Type B pancreatic cell (in vitro differentiated cells): ENCODE data around the gene OLA1. TPM values are rescaled to one million over a fixed set of nuclear protein-coding genes. Genes with fewer than 3 reads are reported as not detected.

Experiments
- DNase-seq: peaks from one replicate; pipeline ENCODE4 v3.0.0; 2021; ENCODE audit warnings: mixed read lengths; ENCODE audit not compliant: unreplicated experiment; ENCODE audit errors: extremely low spot score
- H3K27ac Mint-ChIP-seq: 2 replicates; pipeline ENCODE4 v1.8.0; 2021; ENCODE audit warnings: mild to moderate bottlenecking, mixed read lengths
- H3K27me3 Mint-ChIP-seq: 2 replicates; pipeline ENCODE4 v1.8.0; 2021; ENCODE audit warnings: mixed read lengths
- H3K36me3 Mint-ChIP-seq: 2 replicates; pipeline ENCODE4 v1.8.0; 2021; ENCODE audit warnings: mixed read lengths
- H3K4me1 Mint-ChIP-seq: one replicate; pipeline ENCODE4 v1.8.0; 2021; ENCODE audit warnings: mixed read lengths; ENCODE audit not compliant: unreplicated experiment
- H3K4me3 Mint-ChIP-seq: 2 replicates; pipeline ENCODE4 v1.8.0; 2021; ENCODE audit warnings: mild to moderate bottlenecking, mixed read lengths
- H3K9me3 Mint-ChIP-seq: 2 replicates; pipeline ENCODE4 v1.8.0; 2021; ENCODE audit warnings: mixed read lengths
- total RNA-seq: library from RNA; stranded (reverse); gene quantifications from 2 replicates; pipeline ENCODE4 v1.2.1, GENCODE V29; 2021; ENCODE audit warnings: low replicate concordance
- TF ChIP-seq, protein P1 (sequence below): fragments of 200-600 bp; sonication (generic); conservative IDR thresholded peaks from 2 replicates; pipeline ENCODE4 v1.5.0; 2021; ENCODE audit warnings: antibody characterized with exemption, mild to moderate bottlenecking

OLA1 gene
- total RNA-seq, 1 donor from 2014 or later = 94.4 TPM

GRCh38 chr2:174202188-174202587, 46.1 kb downstream of the OLA1 start:
- H3K9me3 Mint-ChIP-seq = no peaks in the 10 kb centered on the region
- TF ChIP-seq, protein P1, sequence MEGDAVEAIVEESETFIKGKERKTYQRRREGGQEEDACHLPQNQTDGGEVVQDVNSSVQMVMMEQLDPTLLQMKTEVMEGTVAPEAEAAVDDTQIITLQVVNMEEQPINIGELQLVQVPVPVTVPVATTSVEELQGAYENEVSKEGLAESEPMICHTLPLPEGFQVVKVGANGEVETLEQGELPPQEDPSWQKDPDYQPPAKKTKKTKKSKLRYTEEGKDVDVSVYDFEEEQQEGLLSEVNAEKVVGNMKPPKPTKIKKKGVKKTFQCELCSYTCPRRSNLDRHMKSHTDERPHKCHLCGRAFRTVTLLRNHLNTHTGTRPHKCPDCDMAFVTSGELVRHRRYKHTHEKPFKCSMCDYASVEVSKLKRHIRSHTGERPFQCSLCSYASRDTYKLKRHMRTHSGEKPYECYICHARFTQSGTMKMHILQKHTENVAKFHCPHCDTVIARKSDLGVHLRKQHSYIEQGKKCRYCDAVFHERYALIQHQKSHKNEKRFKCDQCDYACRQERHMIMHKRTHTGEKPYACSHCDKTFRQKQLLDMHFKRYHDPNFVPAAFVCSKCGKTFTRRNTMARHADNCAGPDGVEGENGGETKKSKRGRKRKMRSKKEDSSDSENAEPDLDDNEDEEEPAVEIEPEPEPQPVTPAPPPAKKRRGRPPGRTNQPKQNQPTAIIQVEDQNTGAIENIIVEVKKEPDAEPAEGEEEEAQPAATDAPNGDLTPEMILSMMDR = no peak
- H3K4me1 Mint-ChIP-seq = peaks cover 8% of the 10 kb centered on the region
- no peak overlapping the region for H3K4me3 Mint-ChIP-seq
- no peaks in the 10 kb centered on the region for H3K27me3 Mint-ChIP-seq
- peaks cover 3% of the 10 kb centered on the region for H3K36me3 Mint-ChIP-seq
- no peak for DNase-seq
- no peak overlapping the region for H3K27ac Mint-ChIP-seq

- Mint-ChIP-seq H3K4me1 (peaks cover 5% of the 10 kb centered on the region), H3K36me3 (peaks cover 3% of the 10 kb centered on the region), H3K27me3 (no peaks in the 10 kb centered on the region), H3K9me3 (peaks cover 3% of the 10 kb centered on the region), H3K4me3 (no peak overlapping the region), H3K27ac (no peak overlapping the region)
- no peak for DNase-seq
- TF ChIP-seq, protein P1 = no peak
These were observed 49.3 kb downstream of the OLA1 start for GRCh38 chr2:174198846-174199564.

GRCh38 chr2:174195253-174195652, 53.1 kb downstream of the OLA1 start:
- DNase-seq = no peak
- Mint-ChIP-seq H3K4me3 (no peak overlapping the region), H3K9me3 (peaks cover 4% of the 10 kb centered on the region), H3K27ac (no peak overlapping the region), H3K4me1 (peaks cover 5% of the 10 kb centered on the region), H3K36me3 (peaks cover 1% of the 10 kb centered on the region), H3K27me3 (no peaks in the 10 kb centered on the region)
- TF ChIP-seq, protein P1 = no peak

GRCh38 chr2:174193737-174194136, 54.6 kb downstream of the OLA1 start:
- Mint-ChIP-seq H3K4me1 (peaks cover 5% of the 10 kb centered on the region), H3K27me3 (no peaks in the 10 kb centered on the region), H3K4me3 (no peak overlapping the region), H3K9me3 (peaks cover 4% of the 10 kb centered on the region), H3K27ac (no peak overlapping the region), H3K36me3 (no peaks in the 10 kb centered on the region)
- TF ChIP-seq, protein P1 = no peak
- DNase-seq = no peak

GRCh38 chr2:174192664-174193063, 55.7 kb downstream of the OLA1 start:
- Mint-ChIP-seq H3K27me3 (no peaks in the 10 kb centered on the region), H3K27ac (no peak overlapping the region), H3K4me3 (no peak overlapping the region), H3K36me3 (peaks cover 4% of the 10 kb centered on the region), H3K9me3 (peaks cover 4% of the 10 kb centered on the region), H3K4me1 (peaks cover 5% of the 10 kb centered on the region)
- TF ChIP-seq, protein P1 = no peak
- DNase-seq = no peak
